HUES48 (cell line): ENCODE results near the gene TSC22D4.
"Not testable (repeated sequence)": the region's sequence is repeated elsewhere in the genome, so short reads cannot be mapped to it uniquely, and the experiment has no call there.

ENCODE experiments used
- H3K27ac ChIP-seq: one replicate; pipeline ENCODE4 v1.7.0; 2013; ENCODE audit warnings: low read depth, low read length, inconsistent platforms
- H3K27me3 ChIP-seq: 2 replicates; pipeline ENCODE4 v1.6.1; 2013; ENCODE audit warnings: mild to moderate bottlenecking, low read length; ENCODE audit not compliant: control insufficient read depth, insufficient read depth
- H3K36me3 ChIP-seq: 2 replicates; pipeline ENCODE4 v1.6.1; 2013; ENCODE audit warnings: low read length; ENCODE audit not compliant: control insufficient read depth, insufficient read depth
- H3K4me1 ChIP-seq: 2 replicates; pipeline ENCODE4 v1.6.1; 2013; ENCODE audit warnings: mild to moderate bottlenecking, low read length; ENCODE audit not compliant: control insufficient read depth, insufficient read depth
- H3K4me3 ChIP-seq: 2 replicates; pipeline ENCODE4 v1.5.1; 2013; ENCODE audit warnings: mild to moderate bottlenecking, low read depth, low read length
- H3K9ac ChIP-seq: 2 replicates; pipeline ENCODE4 v1.6.1; 2013; ENCODE audit warnings: mild to moderate bottlenecking, low read depth, low read length, moderate library complexity
- H3K9me3 ChIP-seq: 2 replicates; pipeline ENCODE4 v1.6.1; 2013; ENCODE audit warnings: low read length; ENCODE audit not compliant: control insufficient read depth, insufficient read depth

Gene TSC22D4

DNA sequence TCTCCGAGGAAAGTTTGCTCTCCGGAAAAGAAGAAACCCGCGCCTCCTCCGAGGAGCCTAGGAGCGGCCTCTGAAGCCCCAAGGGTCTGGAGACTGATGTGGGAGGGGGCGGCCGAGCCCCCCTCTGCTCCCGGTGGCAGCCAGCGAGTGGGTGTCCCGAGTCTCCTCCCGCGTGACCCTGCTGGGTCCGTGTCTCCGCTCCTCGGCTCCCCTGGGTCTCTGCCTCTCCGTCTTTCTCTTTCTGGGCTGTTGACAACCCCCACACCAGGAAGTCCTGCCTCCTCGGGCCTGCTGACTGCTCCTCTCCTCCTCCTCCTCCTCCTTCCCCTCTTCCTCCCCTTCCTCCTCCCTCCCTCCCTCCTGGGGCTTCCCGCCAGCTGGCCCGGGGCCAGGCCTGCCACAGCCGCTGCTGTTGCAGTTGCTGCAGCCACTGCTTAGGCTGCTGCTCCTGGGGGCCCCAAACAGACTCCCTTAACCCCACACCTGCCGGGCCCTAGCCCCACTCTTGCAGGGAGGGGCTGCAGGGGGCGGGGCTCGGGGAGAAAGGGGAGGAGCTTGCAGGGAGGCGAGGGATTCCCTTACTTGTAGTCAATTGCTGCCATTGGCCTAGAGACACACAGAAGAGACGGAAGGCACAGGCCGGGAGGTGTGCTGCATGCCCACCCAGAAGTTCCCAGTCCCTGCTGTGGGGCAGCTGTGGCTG, at the start of gene TSC22D4:
Gene TSC22D4, minus strand, starts transcription at position 257 of the 703 bp plus-strand sequence. CDS start 1,176 bp downstream, outside the sequence.
- no peaks in the 10 kb centered on the region for H3K9me3 ChIP-seq
- no peaks in the 10 kb centered on the region for H3K27me3 ChIP-seq
- peak within 1 kb of the TSS; percentile 76 for H3K27ac ChIP-seq
- H3K36me3 ChIP-seq: peaks cover 4% of the 10 kb centered on the region; the same call in 1 of the 2 replicates
- H3K9ac ChIP-seq: no peak within 1 kb of the TSS
- H3K4me1 ChIP-seq: peaks cover 8% of the 10 kb centered on the region
- H3K4me3 ChIP-seq: peak within 1 kb of the TSS; percentile 96

DNA sequence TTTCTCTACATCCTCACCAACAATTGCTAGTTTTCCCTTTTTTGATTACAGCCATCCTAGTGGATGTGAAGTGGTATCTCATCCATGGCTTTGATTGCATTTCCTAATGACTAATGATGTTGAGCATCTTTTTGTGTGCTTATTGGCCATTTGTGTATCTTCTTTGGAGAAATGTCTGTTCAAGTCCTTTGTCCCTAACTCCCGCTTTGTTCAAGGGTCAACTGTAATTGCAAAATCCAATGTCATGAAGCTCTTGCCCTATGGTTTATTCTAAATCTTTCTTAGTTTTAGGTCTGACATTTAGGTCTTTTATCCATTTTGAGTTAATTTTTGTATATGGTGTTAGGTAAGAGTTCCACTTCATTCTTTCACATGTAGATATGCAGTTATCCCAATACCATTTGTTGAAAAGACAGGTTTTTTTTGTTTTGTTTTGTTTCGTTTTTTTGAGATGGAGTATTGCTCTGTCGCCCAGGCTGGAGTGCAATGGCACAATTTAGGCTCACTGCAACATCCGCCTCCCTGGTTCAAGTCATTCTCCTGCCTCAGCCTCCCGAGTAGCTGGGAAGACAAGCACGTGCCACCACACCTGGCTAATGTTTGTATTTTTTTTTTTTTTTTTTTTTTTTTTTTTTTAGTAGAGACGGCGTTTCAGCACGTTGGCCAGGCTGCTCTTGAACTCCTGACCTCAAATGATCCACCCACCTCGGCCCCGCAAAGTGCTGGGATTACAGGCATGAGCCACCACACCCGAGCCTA, 49.3 kb upstream of the TSC22D4 start:
- H3K9ac ChIP-seq, H3K27ac ChIP-seq, H3K9me3 ChIP-seq, H3K4me3 ChIP-seq, H3K4me1 ChIP-seq, H3K27me3 ChIP-seq, H3K36me3 ChIP-seq: not testable (repeated sequence)

DNA sequence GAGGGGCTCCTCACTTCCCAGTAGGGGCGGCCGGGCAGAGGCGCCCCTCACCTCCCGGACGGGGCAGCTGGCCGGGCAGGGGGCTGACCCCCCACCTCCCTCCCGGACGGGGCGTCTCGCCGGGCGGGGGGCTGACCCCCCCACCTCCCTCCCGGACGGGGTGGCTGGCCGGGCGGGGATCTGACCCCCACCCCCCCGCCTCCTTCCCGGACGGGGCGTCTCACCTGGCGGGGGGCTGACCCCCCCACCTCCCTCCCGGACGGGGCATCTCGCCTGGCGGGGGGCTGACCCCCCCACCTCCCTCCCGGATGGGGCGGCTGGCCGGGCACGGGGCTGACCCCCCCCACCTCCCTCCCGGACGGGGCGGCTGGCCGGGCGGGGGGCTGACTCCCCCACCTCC, 44.2 kb upstream of the TSC22D4 start:
- not testable (repeated sequence) for H3K36me3 ChIP-seq, H3K4me3 ChIP-seq, H3K4me1 ChIP-seq, H3K9me3 ChIP-seq, H3K9ac ChIP-seq, H3K27ac ChIP-seq, H3K27me3 ChIP-seq

DNA sequence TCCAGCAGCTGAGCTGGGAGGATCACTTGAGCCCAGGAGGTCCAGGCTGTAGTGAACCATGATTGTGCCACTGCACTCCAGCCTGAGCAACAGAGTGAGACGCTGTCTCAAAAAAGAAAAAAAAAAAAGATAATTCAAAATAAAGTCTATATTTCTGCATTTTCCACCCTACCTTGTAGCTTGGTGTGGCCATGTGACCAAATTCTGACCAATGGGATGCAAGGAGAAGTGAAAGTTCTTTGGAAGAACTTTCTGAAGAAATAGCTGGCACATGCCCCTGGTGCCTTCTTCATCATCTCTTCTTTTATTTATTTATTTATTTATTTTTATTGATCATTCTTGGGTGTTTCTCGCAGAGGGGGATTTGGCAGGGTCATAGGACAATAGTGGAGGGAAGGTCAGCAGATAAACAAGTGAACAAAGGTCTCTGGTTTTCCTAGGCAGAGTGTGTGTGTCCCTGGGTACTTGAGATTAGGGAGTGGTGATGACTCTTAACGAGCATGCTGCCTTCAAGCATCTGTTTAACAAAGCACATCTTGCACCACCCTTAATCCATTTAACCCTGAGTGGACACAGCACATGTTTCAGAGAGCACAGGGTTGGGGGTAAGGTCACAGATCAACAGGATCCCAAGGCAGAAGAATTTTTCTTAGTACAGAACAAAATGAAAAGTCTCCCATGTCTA, 43.0 kb upstream of the TSC22D4 start:
- not testable (repeated sequence) for H3K4me3 ChIP-seq, H3K27ac ChIP-seq, H3K4me1 ChIP-seq, H3K27me3 ChIP-seq, H3K9me3 ChIP-seq, H3K9ac ChIP-seq, H3K36me3 ChIP-seq

DNA sequence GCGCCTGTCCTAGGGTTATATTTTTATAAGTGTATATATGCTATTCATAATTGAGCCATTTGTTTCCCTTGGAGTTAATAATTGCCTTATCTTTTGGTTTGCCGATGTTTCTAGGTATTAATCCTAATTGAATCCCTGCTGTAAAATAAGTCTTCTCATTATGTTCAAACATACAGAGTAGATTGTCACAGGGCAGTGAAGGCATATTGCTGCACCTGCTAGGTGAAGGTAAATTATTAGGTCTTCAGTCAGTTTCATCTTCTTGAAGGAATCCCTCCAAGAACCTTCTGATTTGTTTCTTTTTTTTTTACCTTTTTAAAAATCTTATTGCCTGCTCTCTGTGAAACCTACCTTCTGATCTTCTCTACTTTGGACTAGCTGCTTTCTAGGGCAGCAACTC, 42.1 kb upstream of the TSC22D4 start:
- no peaks in the 10 kb centered on the region for H3K4me1 ChIP-seq
- H3K27ac ChIP-seq: no peak overlapping the region
- no peak overlapping the region for H3K9ac ChIP-seq
- no peaks in the 10 kb centered on the region for H3K27me3 ChIP-seq
- H3K9me3 ChIP-seq: no peaks in the 10 kb centered on the region
- H3K4me3 ChIP-seq: no peak overlapping the region
- H3K36me3 ChIP-seq: no peaks in the 10 kb centered on the region

DNA sequence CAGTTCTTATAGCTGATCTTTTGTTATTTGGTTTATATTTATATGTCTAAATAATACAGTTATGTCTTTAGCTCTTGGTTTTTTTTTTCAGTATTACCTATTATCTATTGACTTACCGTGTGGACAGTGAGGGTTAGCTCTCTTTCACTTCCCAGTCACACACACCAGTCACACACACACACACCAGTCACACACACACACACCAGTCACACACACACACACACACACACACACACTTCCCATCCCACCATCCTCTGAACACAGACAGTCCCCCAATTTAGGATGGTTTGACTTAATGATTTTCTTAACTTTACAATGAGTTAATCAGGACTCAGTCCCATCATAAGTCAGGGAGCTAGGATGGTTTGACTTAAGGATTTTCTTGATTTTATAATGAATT, 41.1 kb upstream of the TSC22D4 start:
- H3K9me3 ChIP-seq: no peaks in the 10 kb centered on the region
- H3K4me3 ChIP-seq: no peak overlapping the region
- H3K27me3 ChIP-seq: no peaks in the 10 kb centered on the region
- no peak overlapping the region for H3K27ac ChIP-seq
- no peaks in the 10 kb centered on the region for H3K4me1 ChIP-seq
- H3K9ac ChIP-seq: no peak overlapping the region
- no peaks in the 10 kb centered on the region for H3K36me3 ChIP-seq

DNA sequence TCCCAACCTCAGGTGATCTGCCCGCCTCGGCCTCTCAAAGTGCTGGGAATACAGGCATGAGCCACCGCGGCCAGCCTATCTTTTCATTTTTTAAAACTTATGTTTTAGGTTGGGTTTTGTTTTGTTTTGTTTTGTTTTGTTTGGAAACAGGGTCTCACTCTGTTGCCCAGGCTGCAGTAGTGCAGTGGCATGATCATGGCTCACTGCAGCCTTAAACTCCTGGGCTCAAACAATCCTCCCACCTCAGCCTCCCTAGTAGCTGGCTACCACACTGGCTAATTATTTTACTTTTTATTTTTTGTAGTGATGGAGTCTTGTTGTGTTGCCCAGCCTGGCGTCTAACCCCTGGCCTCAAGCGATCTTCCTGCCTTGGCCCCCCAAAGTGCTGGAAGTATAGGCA, 40.6 kb upstream of the TSC22D4 start:
- H3K27ac ChIP-seq: no peak overlapping the region
- no peaks in the 10 kb centered on the region for H3K27me3 ChIP-seq

DNA sequence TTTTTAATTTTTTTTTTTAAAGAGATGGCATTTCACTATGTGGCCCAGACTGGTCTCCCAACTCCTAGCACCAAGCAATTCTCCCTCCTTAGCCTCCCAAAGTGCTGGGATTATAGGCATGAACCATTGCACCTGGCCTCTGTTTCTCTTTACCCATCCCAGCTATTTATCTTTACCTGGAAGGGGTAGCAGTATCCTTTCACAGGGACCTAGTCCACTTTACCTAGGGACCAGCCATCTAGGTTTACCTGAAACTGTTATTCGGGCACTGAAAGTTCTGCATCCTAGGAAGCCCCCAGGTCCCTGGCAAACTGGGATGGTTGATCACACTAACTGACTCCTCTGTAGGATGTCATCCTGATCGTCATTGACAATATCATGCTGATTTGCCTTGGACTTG, 38.3 kb upstream of the TSC22D4 start:
- H3K4me3 ChIP-seq: no peak overlapping the region
- no peaks in the 10 kb centered on the region for H3K9me3 ChIP-seq
- H3K9ac ChIP-seq: no peak overlapping the region
- H3K4me1 ChIP-seq: no peaks in the 10 kb centered on the region
- H3K36me3 ChIP-seq: no peaks in the 10 kb centered on the region
- H3K27ac ChIP-seq: no peak overlapping the region
- no peaks in the 10 kb centered on the region for H3K27me3 ChIP-seq

More for the DNA sequence above, 40.6 kb upstream of the TSC22D4 start:
- Histone ChIP-seq H3K9ac (no peak overlapping the region), H3K4me3 (no peak overlapping the region), H3K9me3 (no peaks in the 10 kb centered on the region), H3K36me3 (no peaks in the 10 kb centered on the region), H3K4me1 (no peaks in the 10 kb centered on the region)

DNA sequence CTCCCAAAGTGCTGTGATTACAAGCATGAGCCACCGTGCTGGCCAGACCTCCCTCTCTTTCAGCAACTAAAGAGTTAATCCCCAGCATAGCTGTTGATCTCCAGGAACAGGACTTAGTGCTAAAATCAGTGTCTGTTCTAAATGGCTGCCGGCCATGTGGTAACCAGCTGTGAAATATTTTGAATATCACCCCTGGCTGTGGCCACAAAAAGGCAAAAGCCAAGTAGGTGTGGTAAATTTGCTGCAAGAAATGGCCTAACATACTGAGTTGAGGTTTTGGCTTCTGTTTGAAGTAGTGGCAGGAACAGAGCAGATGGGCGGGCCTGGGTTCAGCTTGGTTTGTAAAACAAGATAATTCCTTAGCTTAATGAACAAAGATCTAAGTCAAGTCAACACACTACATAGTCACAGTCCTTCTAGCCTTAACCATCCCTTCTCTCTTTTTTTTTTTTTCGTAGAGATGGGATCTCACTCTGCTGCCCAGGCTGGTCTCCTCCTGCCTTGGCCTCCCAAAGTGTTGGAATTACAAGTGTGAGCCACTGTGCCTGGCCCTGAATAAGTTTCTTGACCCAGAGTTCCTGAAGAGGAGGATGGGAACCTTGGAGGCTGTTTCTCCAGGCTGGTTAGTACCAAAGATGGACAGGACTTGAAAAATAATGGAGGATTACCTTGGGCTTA, 37.3 kb upstream of the TSC22D4 start:
- Histone ChIP-seq H3K9me3 (no peaks in the 10 kb centered on the region), H3K27me3 (no peaks in the 10 kb centered on the region), H3K27ac (no peak overlapping the region), H3K36me3 (no peaks in the 10 kb centered on the region), H3K4me1 (no peaks in the 10 kb centered on the region), H3K9ac (no peak overlapping the region), H3K4me3 (no peak overlapping the region)

DNA sequence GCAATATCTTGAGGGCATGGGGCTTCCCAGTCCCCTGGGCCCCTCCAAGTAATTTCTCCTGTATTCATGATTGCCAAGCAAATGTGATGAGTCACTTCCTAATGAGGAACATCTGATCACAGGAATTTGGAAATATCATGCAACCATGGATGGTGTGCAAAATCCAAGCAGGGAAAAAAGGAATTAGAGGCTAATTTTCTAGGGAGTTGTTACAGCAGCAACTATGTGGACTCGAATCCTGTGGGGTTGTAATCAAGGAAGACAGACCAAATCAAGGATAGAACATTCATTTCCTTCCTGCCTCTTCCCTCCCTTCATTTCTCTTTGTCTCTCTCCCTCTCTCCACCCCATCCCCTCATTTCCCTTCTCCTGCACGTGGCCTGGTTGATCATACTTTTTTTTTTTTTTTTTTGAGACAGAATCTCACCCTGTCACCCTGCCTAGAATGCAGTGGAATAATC, 36.1 kb upstream of the TSC22D4 start:
- Histone ChIP-seq H3K9me3 (no peaks in the 10 kb centered on the region), H3K9ac (no peak overlapping the region), H3K36me3 (no peaks in the 10 kb centered on the region), H3K27ac (no peak overlapping the region), H3K27me3 (no peaks in the 10 kb centered on the region), H3K4me3 (no peak overlapping the region), H3K4me1 (no peaks in the 10 kb centered on the region)
